NCI-H1105 treated with DMSO at 0.1 percent for 48 hours (cell line): Measurements from ENCODE around the gene ANKRD44.

Experiments used
- DNase-seq: peaks from one replicate; lab custom pipeline; 2025; lab: John Stamatoyannopoulos, UW

ANKRD44 gene

DNA sequence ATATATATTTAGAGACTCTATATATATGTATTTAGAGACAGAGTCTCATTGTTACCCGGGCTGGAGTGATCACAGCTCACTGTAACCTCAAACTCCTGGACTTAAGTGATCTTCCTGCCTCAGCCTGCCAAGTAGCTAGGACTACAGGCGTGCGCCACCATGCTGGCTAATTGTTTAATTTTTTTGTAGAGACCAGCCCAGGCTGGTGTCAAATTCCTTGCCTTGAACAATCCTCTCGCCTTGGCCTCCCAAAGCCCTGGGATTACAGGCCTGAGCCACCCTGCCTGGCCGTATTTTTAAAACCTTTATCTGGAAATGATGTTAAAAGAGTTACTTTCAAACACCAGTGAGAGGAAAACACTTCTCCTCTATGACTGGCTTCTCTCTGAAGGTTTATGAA lies 353.1 kb downstream of the ANKRD44 start:
- no peak for DNase-seq

GRCh38 chr2:196956069-196956468 lies 354.5 kb downstream of the ANKRD44 start:
- no peak for DNase-seq

DNA sequence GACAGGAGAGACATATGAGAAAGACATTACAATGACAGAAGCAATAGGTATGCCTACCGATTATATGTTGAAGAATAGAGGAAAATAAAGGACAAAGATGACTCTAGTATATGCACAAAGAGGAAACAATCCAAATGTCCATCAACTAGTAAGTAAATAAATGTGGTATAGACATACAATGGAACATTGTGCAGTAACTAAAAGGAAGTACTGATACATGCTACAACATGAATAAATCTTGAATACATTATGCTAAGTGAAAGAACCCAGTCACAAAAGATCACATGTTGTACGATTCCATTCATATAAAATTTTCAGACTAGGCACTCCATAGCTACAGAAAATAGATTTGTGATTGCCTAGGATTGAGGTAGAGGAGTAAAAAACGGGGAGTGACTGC lies 355.5 kb downstream of the ANKRD44 start:
- no peak for DNase-seq

GRCh38 chr2:196954001-196954400 lies 356.6 kb downstream of the ANKRD44 start:
- no peak for DNase-seq

DNA sequence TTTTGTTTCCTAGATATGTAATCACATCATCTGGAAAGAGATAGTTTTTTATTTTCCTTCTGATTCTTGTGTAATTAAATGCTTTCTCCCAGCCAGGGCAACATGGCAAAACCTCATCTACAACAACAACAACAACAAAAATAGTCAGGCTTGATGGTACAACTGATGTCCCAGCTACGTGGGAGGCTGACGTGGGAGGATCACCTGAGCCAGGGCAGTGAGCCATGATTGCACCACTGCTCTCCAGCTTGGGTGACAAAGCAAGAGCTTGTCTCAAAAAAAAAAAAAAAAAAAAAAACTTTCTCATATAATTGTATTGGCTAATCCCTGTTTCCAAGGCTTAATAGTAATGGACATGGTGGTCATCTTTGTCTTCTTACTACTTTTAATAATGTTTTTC lies 357.6 kb downstream of the ANKRD44 start:
- DNase-seq, result no peak

- no peak for DNase-seq
Observed at GRCh38 chr2:196951973-196952372, 358.6 kb downstream of the ANKRD44 start.

DNA sequence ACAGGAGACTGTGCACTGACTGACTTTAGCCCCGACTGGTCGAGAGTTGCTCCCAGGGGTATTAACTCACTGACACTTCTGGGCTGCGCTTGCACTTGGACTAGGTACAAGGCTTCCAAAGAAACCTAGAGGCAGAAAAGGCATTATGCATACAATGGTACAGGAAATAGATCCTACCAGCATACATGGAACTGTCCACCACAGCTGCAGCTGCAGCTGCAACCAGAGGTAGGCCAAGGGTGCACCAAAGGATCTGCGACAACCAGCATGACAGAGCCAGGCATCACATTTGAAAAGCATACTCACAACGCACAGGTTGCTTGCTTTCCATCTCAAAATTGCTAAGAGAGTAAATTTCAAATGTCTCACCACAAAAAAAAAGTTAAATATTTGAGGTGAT lies 361.5 kb downstream of the ANKRD44 start:
- DNase-seq, result no peak

DNA sequence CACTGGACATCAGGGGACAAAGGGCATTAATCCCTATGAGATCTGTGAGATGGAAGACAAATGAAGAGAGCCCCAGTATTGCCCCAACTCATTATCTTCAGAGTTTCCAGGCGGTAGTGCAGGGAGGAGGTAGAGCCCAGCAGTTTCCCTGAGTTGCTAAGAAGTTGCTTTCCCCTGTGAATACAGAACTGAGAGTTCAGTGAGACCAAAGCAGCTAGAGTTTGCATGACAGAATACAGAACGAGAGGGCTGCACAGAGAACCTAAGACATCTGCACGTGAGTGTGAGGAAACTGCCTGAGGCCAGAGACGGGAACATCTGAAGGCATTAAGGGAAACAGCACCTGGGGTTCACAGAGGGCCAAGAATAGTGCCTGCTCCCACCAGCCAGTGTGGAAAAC lies 366.0 kb downstream of the ANKRD44 start:
- DNase-seq, result no peak

GRCh38 chr2:196941398-196942078 lies 369.0 kb downstream of the ANKRD44 start:
- no peak for DNase-seq

- DNase-seq, result no peak
Observed at GRCh38 chr2:196939371-196939770, 371.2 kb downstream of the ANKRD44 start.
